Inflammatory macrophage treated with lipopolysaccharide for 1 hour (primary cell): ENCODE measurements around the gene ACTL6B.
"Not testable (repeated sequence)": the region's sequence is repeated elsewhere in the genome, so short reads cannot be mapped to it uniquely, and the experiment has no call there.

Source experiments
- DNase-seq, 2 donors: peaks; one replicate each; pipeline ENCODE4 v3.0.0-alpha.2; 2020 to 2022

The ACTL6B gene

GRCh38 chr7:100671353-100672327 is 15.4 kb upstream of the ACTL6B start:
- DNase-seq: no peak

- DNase-seq: peak in 1 of 2 donors; percentile 19
These were observed 13.8 kb upstream of the ACTL6B start for GRCh38 chr7:100670074-100670473.

- DNase-seq: not testable (repeated sequence)
These were observed 12.9 kb upstream of the ACTL6B start for GRCh38 chr7:100669106-100669505.

- no peak for DNase-seq
These were observed 11.8 kb upstream of the ACTL6B start for GRCh38 chr7:100668069-100668449.

- no peak for DNase-seq
These were observed 11.3 kb upstream of the ACTL6B start for GRCh38 chr7:100667331-100668068.

- DNase-seq: no peak
These were observed 9.0 kb upstream of the ACTL6B start for GRCh38 chr7:100665168-100665726.

GRCh38 chr7:100662194-100662776 is 6.0 kb upstream of the ACTL6B start:
- not testable (repeated sequence) for DNase-seq

- DNase-seq: no peak
These were observed 1.1 kb downstream of the ACTL6B start for GRCh38 chr7:100654908-100655831.

GRCh38 chr7:100649826-100650565 is 6.3 kb downstream of the ACTL6B start:
- no peak for DNase-seq

- no peak for DNase-seq
These were observed 13.7 kb downstream of the ACTL6B start for GRCh38 chr7:100642534-100642907.

- DNase-seq: no peak
These were observed 14.3 kb downstream of the ACTL6B start for GRCh38 chr7:100641860-100642533.

GRCh38 chr7:100641463-100641859 is 14.8 kb downstream of the ACTL6B start, which contains the start of gene TFR2:
Gene TFR2 (minus strand): TSS chr7:100641552. CDS start chr7:100641509, 43 bp downstream.
- no peak for DNase-seq

GRCh38 chr7:100640517-100641440 is 15.5 kb downstream of the ACTL6B start:
- DNase-seq: no peak

GRCh38 chr7:100639995-100640516 is 16.2 kb downstream of the ACTL6B start:
- DNase-seq: no peak

GRCh38 chr7:100632951-100633717 is 23.1 kb downstream of the ACTL6B start:
- DNase-seq: peak in 1 of 2 donors; percentile 21

GRCh38 chr7:100630066-100630465 is 26.2 kb downstream of the ACTL6B start:
- DNase-seq: no peak

GRCh38 chr7:100629117-100629716 is 27.0 kb downstream of the ACTL6B start:
- peak; percentile 37 to 65 for DNase-seq

- no peak for DNase-seq
These were observed 29.1 kb downstream of the ACTL6B start for GRCh38 chr7:100627238-100627549.
